Measurements from ENCODE around the gene IZUMO4. TPM values are rescaled to one million over a fixed set of nuclear protein-coding genes. Genes with fewer than 3 reads are reported as not detected.

IZUMO4 gene
- total RNA-seq (1 to 10 TPM; 1.1 to 3.3 (median 2.3) TPM), polyA plus RNA-seq (2.7 TPM)
- long read RNA-seq, donor 1, partial matches to known transcripts: 0 of 2 reads
- long read RNA-seq, donor 1, other reads (novel, unspliced or antisense): 2 of 2 reads
- long read RNA-seq, donor 2, partial matches to known transcripts: 0 of 1 reads
- long read RNA-seq, donor 2, other reads (novel, unspliced or antisense): 1 of 1 reads
- long read RNA-seq, donor 3: 0 reads
- long read RNA-seq, donor 4, partial matches to known transcripts: 0 of 2 reads
- long read RNA-seq, donor 4, other reads (novel, unspliced or antisense): 1 of 2 reads

DNA sequence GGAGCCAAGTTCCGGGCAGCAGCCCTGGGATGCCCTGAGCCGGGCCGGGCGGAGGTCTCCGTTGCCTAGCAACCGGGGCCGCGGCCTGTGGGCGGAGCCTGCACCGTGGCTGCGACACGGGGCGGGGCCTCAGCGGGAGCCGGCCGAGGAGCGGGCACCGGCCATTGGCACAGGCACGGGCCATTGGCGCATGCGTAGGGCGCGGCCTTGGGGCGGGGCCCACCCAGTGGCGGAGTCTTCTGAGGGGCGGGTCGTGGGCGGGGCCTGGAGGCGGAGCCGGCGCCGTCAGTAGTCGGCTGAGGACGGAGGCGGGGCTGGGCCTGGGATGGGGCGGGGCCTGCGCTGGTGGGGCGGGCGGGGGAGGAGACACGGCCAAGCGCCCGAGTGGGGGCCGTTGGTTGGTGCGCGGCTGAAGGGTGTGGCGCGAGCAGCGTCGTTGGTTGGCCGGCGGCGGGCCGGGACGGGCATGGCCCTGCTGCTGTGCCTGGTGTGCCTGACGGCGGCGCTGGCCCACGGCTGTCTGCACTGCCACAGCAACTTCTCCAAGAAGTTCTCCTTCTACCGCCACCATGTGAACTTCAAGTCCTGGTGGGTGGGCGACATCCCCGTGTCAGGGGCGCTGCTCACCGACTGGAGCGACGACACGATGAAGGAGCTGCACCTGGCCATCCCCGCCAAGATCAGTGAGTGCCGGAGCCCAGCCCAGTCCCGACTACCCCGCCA lies at the start of gene IZUMO4:
Gene IZUMO4 (plus strand): TSS at position 436 of the 723 bp plus-strand sequence. CDS start 31 bp downstream, at position 467.
- intact Hi-C loops (cut with DNase I): no loop called here
- DNase-seq: peak; percentile 99 to 100 (median 100)
- no peaks in the 10 kb centered on the region for H3K9me3 ChIP-seq (ENCODE audit: control insufficient read depth, low read length)

DNA sequence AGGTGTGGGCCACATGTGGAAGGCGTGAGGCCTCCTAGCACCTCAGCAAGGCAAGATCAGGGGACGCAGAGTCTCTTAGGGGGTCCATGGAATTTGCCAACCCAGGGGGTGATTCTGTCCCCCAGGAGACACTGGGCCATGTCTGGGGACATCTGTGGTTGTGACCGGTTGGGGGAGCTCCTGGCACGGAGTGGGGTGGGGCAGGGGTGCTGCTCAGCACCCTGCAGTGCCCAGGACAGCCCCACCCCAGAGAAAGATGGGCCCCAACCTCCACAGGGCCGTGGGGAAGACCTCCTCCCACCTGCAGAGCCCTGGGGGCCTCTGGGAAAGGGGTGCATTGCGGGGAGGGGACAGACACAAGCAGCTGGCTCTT lies 49.7 kb upstream of the IZUMO4 start:
- WGBS: 84% methylated on average over 6 of the region's 6 CpGs
- intact Hi-C loops (cut with DNase I): no loop called here
- Histone ChIP-seq H3K4me1 (ENCODE audit: control insufficient read depth, insufficient read depth, low read length) (peaks cover 24% of the 10 kb centered on the region), H3K4me3 (ENCODE audit: low read length) (no peak overlapping the region), H3K9me3 (ENCODE audit: control insufficient read depth, low read length) (no peaks in the 10 kb centered on the region), H3K27me3 (ENCODE audit: control insufficient read depth, insufficient read depth) (no peaks in the 10 kb centered on the region), H3K27ac (ENCODE audit: low read length) (no peak overlapping the region)
- DNase-seq: peak in 1 of 3 donors; percentile 39
- ATAC-seq: no peak

More for the DNA sequence above, at the start of gene IZUMO4:
- under 1% methylated on average over 70 of the region's 70 CpGs for WGBS
- Histone ChIP-seq H3K4me3 (ENCODE audit: low read length) (peak within 1 kb of the TSS; percentile 68), H3K4me1 (ENCODE audit: control insufficient read depth, insufficient read depth, low read length) (peaks cover 3% of the 10 kb centered on the region), H3K27me3 (ENCODE audit: control insufficient read depth, insufficient read depth) (no peaks in the 10 kb centered on the region), H3K27ac (ENCODE audit: low read length) (peak within 1 kb of the TSS; percentile 79)
- peak; percentile 89 to 91 for ATAC-seq

- no peak overlapping the region for H3K4me3 ChIP-seq (ENCODE audit: low read length)
- 77% methylated on average over 22 of the region's 22 CpGs for WGBS
- DNase-seq: peak; percentile 70 to 80 (median 73)
- H3K9me3 ChIP-seq (ENCODE audit: control insufficient read depth, low read length): no peaks in the 10 kb centered on the region
- no peaks in the 10 kb centered on the region for H3K27me3 ChIP-seq (ENCODE audit: control insufficient read depth, insufficient read depth)
- ATAC-seq: no peak
- H3K4me1 ChIP-seq (ENCODE audit: control insufficient read depth, insufficient read depth, low read length): peaks cover 24% of the 10 kb centered on the region
- no peak overlapping the region for H3K27ac ChIP-seq (ENCODE audit: low read length)
- intact Hi-C loops (cut with DNase I): no loop called here
Observed at GRCh38 chr19:2047449-2048103, 49.1 kb upstream of the IZUMO4 start.

GRCh38 chr19:2048104-2048958 lies 48.4 kb upstream of the IZUMO4 start:
- no peaks in the 10 kb centered on the region for H3K9me3 ChIP-seq (ENCODE audit: control insufficient read depth, low read length)
- no peak overlapping the region for H3K27ac ChIP-seq (ENCODE audit: low read length)
- H3K27me3 ChIP-seq (ENCODE audit: control insufficient read depth, insufficient read depth): no peaks in the 10 kb centered on the region
- intact Hi-C loops (cut with DNase I): no loop called here
- ATAC-seq: no peak
- peaks cover 20% of the 10 kb centered on the region for H3K4me1 ChIP-seq (ENCODE audit: control insufficient read depth, insufficient read depth, low read length)
- H3K4me3 ChIP-seq (ENCODE audit: low read length): no peak overlapping the region
- DNase-seq: peak in 2 of 3 donors; percentile 58 to 61
- 72% methylated on average over 17 of the region's 17 CpGs for WGBS

DNA sequence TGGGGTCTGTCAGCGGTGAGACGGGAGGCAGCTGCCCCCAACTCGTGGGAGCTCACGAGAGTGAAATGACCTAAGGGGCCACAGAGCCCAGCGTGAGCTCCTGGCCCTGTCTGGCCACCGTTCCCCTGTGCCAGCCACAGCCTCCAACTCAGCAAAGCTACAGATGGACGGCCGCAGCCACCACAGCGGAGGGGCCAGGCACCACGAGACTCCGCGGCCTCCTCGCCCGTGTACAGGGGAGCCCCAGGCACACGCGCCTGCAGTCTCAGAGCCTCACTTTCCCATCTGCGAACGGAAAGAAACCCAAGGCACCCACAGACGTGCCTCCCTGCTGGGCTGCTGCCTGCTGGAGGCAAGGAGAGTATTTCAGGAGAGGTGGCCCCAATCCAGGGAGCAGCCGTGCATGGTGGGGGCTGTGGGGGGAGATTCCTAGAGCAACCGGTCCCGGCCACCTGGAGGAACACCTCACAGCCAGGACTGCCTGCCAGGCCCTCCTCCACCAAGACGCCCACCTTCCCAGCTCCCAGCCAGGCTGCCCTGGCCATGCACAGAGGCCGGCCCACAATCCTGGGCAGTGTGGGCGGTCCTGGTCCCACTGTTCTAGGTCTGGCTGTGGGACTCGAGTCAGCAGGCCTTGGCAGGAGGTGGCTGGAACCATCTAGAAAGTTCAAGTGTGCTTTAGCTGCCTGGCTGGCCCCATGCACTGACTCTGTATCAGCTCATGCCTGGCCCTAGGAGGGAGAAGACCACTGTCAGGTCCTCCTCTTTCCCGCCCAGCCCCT lies 47.6 kb upstream of the IZUMO4 start:
- Histone ChIP-seq H3K4me1 (ENCODE audit: control insufficient read depth, insufficient read depth, low read length) (peaks cover 20% of the 10 kb centered on the region), H3K27me3 (ENCODE audit: control insufficient read depth, insufficient read depth) (no peaks in the 10 kb centered on the region), H3K9me3 (ENCODE audit: control insufficient read depth, low read length) (no peaks in the 10 kb centered on the region), H3K27ac (ENCODE audit: low read length) (peak overlapping the region; percentile 84), H3K4me3 (ENCODE audit: low read length) (peak overlapping the region; percentile 79)
- ATAC-seq (peak; percentile 0), DNase-seq (peak in 2 of 3 donors; percentile 74 to 81)
- intact Hi-C loops (cut with DNase I): no loop called here
- 53% methylated on average over 27 of the region's 27 CpGs for WGBS

GRCh38 chr19:2049741-2050348 lies 46.9 kb upstream of the IZUMO4 start:
- H3K27ac ChIP-seq (ENCODE audit: low read length): peak overlapping the region; percentile 84
- WGBS: under 1% methylated on average over 16 of the region's 16 CpGs
- H3K4me3 ChIP-seq (ENCODE audit: low read length): peak overlapping the region; percentile 79
- peaks cover 20% of the 10 kb centered on the region for H3K4me1 ChIP-seq (ENCODE audit: control insufficient read depth, insufficient read depth, low read length)
- ATAC-seq (peak; percentile 56 to 65), DNase-seq (peak; percentile 76 to 91 (median 89))
- H3K9me3 ChIP-seq (ENCODE audit: control insufficient read depth, low read length): no peaks in the 10 kb centered on the region
- no peaks in the 10 kb centered on the region for H3K27me3 ChIP-seq (ENCODE audit: control insufficient read depth, insufficient read depth)
- intact Hi-C loops (cut with DNase I): no loop called here

DNA sequence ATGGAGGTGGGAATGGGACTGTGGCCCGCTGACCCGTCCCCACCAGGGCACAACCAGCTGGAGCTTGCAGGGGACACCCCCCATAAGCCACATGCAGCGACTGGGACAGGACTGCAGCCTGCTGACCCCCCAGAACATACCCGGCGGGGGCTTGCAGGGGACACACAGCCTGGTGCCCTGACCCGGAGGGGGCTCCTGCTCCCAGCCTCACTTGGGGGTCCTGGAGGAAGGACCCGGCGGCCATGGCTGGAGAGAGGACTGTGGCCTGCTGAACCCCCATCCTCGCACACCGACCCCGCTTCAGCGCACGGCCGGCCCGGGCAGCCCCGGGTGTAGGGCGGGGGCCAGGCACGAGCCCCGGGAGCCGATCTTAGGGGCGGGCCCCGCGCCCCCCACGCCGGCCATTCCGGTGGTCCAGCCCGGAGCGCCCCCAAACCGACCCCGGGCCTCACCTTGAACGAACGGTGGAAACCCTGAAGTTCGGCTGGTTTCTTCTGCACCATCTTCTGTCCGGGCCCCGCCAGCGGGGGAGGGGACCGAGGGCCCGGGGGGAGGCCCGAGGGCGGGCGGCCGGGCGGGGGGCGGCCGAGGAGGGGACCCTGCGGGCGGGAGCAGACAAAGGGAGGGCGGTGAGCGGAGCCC lies 46.2 kb upstream of the IZUMO4 start:
- peak; percentile 1 to 4 for ATAC-seq
- Histone ChIP-seq H3K27me3 (ENCODE audit: control insufficient read depth, insufficient read depth) (no peaks in the 10 kb centered on the region), H3K9me3 (ENCODE audit: control insufficient read depth, low read length) (no peaks in the 10 kb centered on the region), H3K27ac (ENCODE audit: low read length) (peak overlapping the region; percentile 84), H3K4me3 (ENCODE audit: low read length) (peak overlapping the region; percentile 79), H3K4me1 (ENCODE audit: control insufficient read depth, insufficient read depth, low read length) (peaks cover 20% of the 10 kb centered on the region)
- intact Hi-C loops (cut with DNase I): no loop called here
- peak in 2 of 3 donors; percentile 33 to 70 for DNase-seq
- 1% methylated on average over 49 of the region's 49 CpGs for WGBS

DNA sequence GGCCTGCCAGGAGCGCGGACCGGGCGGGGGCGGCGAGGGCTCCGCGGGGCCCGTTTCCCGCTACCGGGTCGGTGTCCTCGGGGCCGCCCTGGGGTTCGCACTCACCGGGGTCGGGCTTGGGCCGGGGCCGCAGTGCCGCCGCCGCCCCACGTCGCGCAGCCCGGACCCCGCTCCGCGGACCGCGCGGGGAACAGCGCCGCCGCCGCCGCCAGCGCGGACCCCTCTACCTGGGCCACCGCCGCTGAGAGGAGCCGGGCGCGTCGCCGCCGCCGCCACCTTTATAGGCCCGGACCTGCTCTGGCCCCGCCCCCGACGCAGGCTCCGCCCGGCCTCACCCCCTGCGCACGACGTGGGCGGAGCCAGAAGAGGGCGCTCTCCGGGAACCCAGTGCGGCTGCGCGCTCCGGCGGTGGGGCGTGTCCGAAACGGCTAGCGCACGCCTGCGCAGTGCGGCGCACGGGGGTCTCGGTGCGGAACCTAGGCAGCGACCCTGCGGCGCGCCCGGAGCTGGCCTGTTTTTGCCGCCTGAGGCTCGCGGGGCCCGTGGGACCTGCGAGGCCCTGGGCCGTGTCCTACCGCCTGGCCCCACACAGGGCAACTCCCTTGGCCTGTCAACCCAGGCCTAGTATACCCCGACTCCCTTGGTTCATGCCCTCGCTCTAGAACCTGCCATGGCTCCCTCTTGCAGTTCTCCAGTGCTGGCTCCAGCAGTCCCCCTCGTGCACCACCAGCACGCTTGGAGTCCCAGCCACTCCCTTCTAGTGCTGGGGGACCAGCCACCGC lies 45.5 kb upstream of the IZUMO4 start, which contains the start of gene MKNK2:
Gene MKNK2 (minus strand): TSS at position 254 of the 782 bp plus-strand sequence. CDS start 393 bp downstream, outside the sequence.
- Histone ChIP-seq H3K9me3 (ENCODE audit: control insufficient read depth, low read length) (no peaks in the 10 kb centered on the region), H3K4me1 (ENCODE audit: control insufficient read depth, insufficient read depth, low read length) (peaks cover 20% of the 10 kb centered on the region), H3K27me3 (ENCODE audit: control insufficient read depth, insufficient read depth) (no peaks in the 10 kb centered on the region), H3K27ac (ENCODE audit: low read length) (peak within 1 kb of the TSS; percentile 85), H3K4me3 (ENCODE audit: low read length) (peak within 1 kb of the TSS; percentile 79)
- DNase-seq (peak; percentile 92 to 98 (median 97)), ATAC-seq (peak; percentile 73 to 78)
- intact Hi-C loops (cut with DNase I): no loop called here
- WGBS: 2% methylated on average over 93 of the region's 93 CpGs

Data from right cardiac atrium (tissue), 5 donors.